ENCODE data around the gene WASF2.

DNA sequence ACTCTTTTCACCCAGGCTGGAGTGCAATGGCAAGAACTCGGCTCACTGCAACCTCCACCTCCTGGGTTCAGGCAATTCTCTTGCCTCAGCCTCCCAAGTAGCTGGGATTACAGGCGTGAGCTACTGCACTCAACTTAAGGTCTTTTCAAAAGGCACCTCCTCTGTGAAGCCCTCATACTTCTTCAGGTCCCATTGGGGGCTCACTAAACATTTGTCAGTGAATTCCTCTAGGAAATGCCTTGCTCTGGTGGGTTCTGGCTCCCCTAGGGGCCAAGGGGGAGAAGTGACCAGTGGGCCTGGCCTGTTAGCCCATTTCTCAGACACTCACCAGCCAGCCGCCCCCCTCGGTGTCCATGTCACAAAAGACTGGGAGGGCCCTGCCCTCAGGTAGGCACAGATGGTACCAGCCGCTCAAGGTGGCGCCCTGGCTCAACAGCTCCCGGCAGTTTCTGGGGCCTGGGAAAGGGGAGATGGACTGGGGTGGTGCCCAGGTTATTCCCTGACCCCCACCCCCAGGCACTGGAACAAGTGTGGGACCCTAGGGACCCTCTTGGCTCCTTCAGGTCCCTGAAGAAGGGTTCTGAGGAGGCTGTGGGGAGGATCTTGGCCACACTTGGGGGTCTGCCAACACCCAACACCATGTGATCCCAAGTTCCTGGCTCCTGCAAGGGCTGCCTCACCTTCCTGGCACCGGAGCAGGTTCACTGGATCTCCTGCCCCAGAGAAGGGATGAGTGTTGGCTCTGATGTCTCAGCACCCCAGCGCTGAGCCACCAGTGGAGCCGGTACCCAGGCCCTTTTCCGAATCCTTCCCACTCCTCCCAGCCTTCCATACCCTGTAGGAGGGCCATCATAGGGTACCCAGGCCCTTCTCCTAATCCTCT, 116.9 kb downstream of the WASF2 start:
- TF ChIP-seq CTCF (IDR thresholded peaks at IDR 0.05; ENCODE audit: insufficient read depth, low read length, poor library complexity, severe bottlenecking), result no peak
- TF ChIP-seq EZH2phosphoT487 (conservative IDR thresholded peaks at IDR 0.05; ENCODE audit: low read length), result no peak

All from SU-DHL-6 (cell line).